ENCODE results near the gene GRIN2C. TPM values are rescaled to one million over a fixed set of nuclear protein-coding genes. Genes with fewer than 3 reads are reported as not detected.

Gene GRIN2C
- total RNA-seq, 1 donor from 2014 or later = 0.29 TPM

DNA sequence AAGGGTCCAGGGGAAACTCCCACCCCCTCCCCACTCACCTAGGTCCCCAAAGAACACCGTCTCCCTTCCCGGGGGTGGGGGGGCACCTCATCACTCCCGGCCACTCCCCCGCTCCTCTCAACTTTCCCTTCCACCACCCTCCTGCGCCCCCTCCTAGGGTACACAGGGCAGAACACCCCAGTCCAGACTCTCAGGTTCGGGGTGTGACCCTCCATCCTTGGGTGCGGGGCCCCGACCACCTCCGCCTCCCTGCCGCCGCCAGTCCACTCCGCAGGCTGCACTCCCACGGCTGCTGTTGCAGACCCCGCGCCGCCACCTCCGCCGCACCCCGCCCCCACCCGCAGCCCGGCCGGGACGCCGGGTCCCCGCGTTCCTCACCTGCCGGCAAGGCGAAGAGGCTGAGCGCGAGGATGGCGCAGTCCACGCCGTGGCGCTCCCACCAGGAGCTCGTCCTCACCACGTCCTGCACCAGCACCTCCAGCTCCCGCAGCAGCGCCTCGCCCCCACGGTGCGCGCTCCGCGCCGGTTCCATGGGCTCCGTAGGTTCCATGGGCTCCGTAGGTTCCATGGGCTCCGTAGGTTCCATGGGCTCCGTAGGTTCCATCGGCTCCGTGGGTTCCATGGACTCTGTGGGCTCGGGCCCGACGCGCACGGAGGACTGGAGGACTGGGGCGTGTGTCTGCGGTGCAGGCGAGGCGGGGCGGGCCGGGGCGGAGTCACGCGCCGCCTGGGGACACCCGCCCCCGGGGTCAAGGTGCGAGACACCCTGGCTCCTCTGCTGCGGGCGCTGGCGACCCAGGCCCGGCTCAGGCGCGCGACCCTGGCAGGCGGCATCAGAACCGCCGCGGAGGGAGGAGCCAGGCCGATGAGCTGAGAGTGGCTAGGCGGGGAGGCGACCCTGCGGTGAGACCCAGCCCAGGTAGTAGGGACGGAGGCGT lies 33.6 kb upstream of the GRIN2C start, which contains the start of gene FADS6:
TSS of gene FADS6 (minus strand) at position 660 of the 938 bp plus-strand sequence. CDS start at position 622, 38 bp downstream.
- Mint-ChIP-seq H3K36me3 (no peaks in the 10 kb centered on the region), H3K9me3 (no peaks in the 10 kb centered on the region), H3K4me3 (peak within 1 kb of the TSS; percentile 68), H3K4me1 (peaks cover 3% of the 10 kb centered on the region), H3K27me3 (ENCODE audit: low read depth) (peaks cover 73% of the 10 kb centered on the region), H3K27ac (no peak within 1 kb of the TSS)
- TF ChIP-seq CTCF (IDR thresholded peaks at IDR 0.05; ENCODE audit: unreplicated experiment) = no peak
- no peak for DNase-seq (ENCODE audit: low spot score in 2 of 2, unreplicated experiment in 2 of 2)

DNA sequence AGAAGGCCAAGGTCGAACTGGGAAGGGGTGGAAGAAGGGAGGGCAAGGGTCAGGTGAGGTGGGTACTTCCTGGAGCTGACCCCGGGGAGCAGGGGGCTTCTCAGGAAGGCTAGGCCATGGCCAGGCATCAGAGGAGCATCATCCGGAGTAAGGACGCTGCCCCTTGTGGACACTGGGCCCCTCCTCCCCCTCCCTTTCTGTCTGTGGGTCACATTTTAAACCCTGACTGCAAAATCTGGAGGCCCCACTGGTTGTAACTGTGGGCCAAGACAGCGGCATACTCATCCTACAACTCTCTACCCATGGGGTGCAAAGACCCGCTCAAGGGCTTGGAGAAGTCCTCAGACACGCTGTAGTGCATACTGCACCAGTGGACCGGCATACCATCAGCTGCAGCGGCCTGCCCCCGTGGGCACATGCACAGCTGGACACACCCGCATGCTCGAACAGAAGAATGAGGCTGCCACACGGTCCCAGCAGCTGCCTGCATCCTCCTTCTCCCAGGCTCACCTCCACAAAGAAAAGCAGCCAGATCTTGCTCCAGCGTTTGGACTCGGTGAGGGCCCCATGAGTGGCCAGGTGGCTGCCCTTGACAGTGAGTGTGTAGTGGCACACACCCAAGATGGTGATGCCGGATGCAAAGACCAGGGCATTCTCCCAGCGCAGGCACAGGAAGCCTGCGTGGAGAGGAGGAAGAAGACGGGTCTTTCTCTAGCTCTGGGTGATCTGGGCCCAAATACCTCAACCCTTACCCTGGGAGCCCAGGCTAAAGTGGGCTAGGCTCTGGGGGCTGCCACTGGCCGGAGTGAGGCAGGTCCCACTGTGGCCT lies 32.5 kb upstream of the GRIN2C start:
- no peaks in the 10 kb centered on the region for H3K9me3 Mint-ChIP-seq
- no peak for DNase-seq (ENCODE audit: low spot score in 2 of 2, unreplicated experiment in 2 of 2)

DNA sequence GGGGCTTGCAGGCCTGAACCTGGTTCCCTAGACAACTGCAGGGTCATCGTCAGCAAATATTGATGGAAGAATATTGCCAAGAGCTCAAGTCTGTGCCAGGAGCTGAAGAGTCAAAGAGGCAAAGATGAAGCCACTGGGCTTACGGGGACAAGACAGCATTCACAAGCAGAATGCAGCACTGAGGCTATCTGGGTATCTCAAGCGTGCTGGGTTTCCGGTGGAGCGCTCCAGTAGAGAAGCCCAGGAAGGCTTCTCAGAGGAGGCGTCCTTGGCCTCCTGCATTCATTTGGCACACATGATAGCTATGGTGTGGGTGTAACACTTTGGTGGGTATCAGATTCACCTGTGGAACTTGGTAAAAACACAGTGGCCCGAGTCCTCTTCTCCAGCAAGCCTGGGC lies 30.9 kb upstream of the GRIN2C start:
- Mint-ChIP-seq H3K4me3 (no peak overlapping the region), H3K27me3 (ENCODE audit: low read depth) (peaks cover 64% of the 10 kb centered on the region), H3K36me3 (no peaks in the 10 kb centered on the region), H3K4me1 (peaks cover 3% of the 10 kb centered on the region), H3K27ac (no peak overlapping the region), H3K9me3 (no peaks in the 10 kb centered on the region)
- DNase-seq (ENCODE audit: low spot score in 2 of 2, unreplicated experiment in 2 of 2) = no peak
- no peak for TF ChIP-seq CTCF (IDR thresholded peaks at IDR 0.05; ENCODE audit: unreplicated experiment)

More for the DNA sequence above, 32.5 kb upstream of the GRIN2C start:
- Mint-ChIP-seq H3K4me1 (peaks cover 3% of the 10 kb centered on the region), H3K4me3 (no peak overlapping the region), H3K27me3 (ENCODE audit: low read depth) (peaks cover 71% of the 10 kb centered on the region), H3K27ac (no peak overlapping the region), H3K36me3 (no peaks in the 10 kb centered on the region)
- TF ChIP-seq CTCF (IDR thresholded peaks at IDR 0.05; ENCODE audit: unreplicated experiment) = no peak

GRCh38 chr17:74888469-74888868 lies 28.8 kb upstream of the GRIN2C start:
- H3K4me1 Mint-ChIP-seq = no peaks in the 10 kb centered on the region
- no peak for DNase-seq (ENCODE audit: low spot score in 2 of 2, unreplicated experiment in 2 of 2)
- no peak overlapping the region for H3K4me3 Mint-ChIP-seq
- H3K9me3 Mint-ChIP-seq = no peaks in the 10 kb centered on the region
- no peaks in the 10 kb centered on the region for H3K36me3 Mint-ChIP-seq
- TF ChIP-seq CTCF (IDR thresholded peaks at IDR 0.05; ENCODE audit: unreplicated experiment) = no peak
- H3K27ac Mint-ChIP-seq = no peak overlapping the region
- H3K27me3 Mint-ChIP-seq (ENCODE audit: low read depth) = peaks cover 51% of the 10 kb centered on the region

GRCh38 chr17:74883241-74883745 lies 23.6 kb upstream of the GRIN2C start:
- H3K9me3 Mint-ChIP-seq = no peaks in the 10 kb centered on the region
- H3K4me3 Mint-ChIP-seq = no peak overlapping the region
- no peaks in the 10 kb centered on the region for H3K36me3 Mint-ChIP-seq
- no peaks in the 10 kb centered on the region for H3K4me1 Mint-ChIP-seq
- no peak for TF ChIP-seq CTCF (IDR thresholded peaks at IDR 0.05; ENCODE audit: unreplicated experiment)
- H3K27me3 Mint-ChIP-seq (ENCODE audit: low read depth) = peaks cover 27% of the 10 kb centered on the region
- no peak for DNase-seq (ENCODE audit: low spot score in 2 of 2, unreplicated experiment in 2 of 2)
- H3K27ac Mint-ChIP-seq = no peak overlapping the region
